ENCODE measurements around the gene ISCA1.

- TF ChIP-seq CTCF (IDR thresholded peaks at IDR 0.05) (no peak), POLR2A (IDR thresholded peaks at IDR 0.05) (no peak)
Measured at GRCh38 chr9:86329649-86330048, 47.3 kb upstream of the ISCA1 start.

All from uterus (tissue), 2 donors.